HL-60/S4 (cell line): ENCODE data around the gene MTARC2.

Experiments
- in situ Hi-C: fragments of 300-500 bp; cut with MboI; formaldehyde crosslinking; loops from 2 replicates; pipeline ENCODE4 v1.14.3; 2022; ENCODE audit warnings: low sequenced_read_pairs

MTARC2 gene

GRCh38 chr1:220730486-220730885 is 17.6 kb upstream of the MTARC2 start:
- in situ Hi-C loops: loop anchor here (25.0 kb wide), 1 partner anchor 418 kb away; no protein-coding TSS in a partner anchor

- in situ Hi-C loops: loop anchor here (25.0 kb wide), 1 partner anchor 420 kb away; no protein-coding TSS in a partner anchor
These were observed 16.0 kb upstream of the MTARC2 start for GRCh38 chr1:220732137-220732536.

- in situ Hi-C loops: loop anchor here (25.0 kb wide), 1 partner anchor 420 kb away; no protein-coding TSS in a partner anchor
These were observed 15.5 kb upstream of the MTARC2 start for GRCh38 chr1:220732621-220733020.

GRCh38 chr1:220733086-220733601 is 15.0 kb upstream of the MTARC2 start:
- in situ Hi-C loops: loop anchor here (25.0 kb wide), 1 partner anchor 421 kb away; no protein-coding TSS in a partner anchor

- in situ Hi-C loops: loop anchor here (25.0 kb wide), 1 partner anchor 422 kb away; no protein-coding TSS in a partner anchor
These were observed 13.4 kb upstream of the MTARC2 start for GRCh38 chr1:220734571-220735326.

- in situ Hi-C loops: loop anchor here (25.0 kb wide), 1 partner anchor 424 kb away; no protein-coding TSS in a partner anchor
These were observed 11.8 kb upstream of the MTARC2 start for GRCh38 chr1:220736283-220736682.

GRCh38 chr1:220741349-220741748 is 6.8 kb upstream of the MTARC2 start:
- in situ Hi-C loops: loop anchor here (25.0 kb wide), 1 partner anchor 429 kb away; no protein-coding TSS in a partner anchor

GRCh38 chr1:220741825-220742224 is 6.3 kb upstream of the MTARC2 start:
- in situ Hi-C loops: loop anchor here (25.0 kb wide), 1 partner anchor 430 kb away; no protein-coding TSS in a partner anchor

- in situ Hi-C loops: loop anchor here (25.0 kb wide), 1 partner anchor 430 kb away; no protein-coding TSS in a partner anchor
These were observed 5.6 kb upstream of the MTARC2 start for GRCh38 chr1:220742520-220742919.

GRCh38 chr1:220746851-220747250 is 1.3 kb upstream of the MTARC2 start:
- in situ Hi-C loops: loop anchor here (25.0 kb wide), 1 partner anchor 435 kb away; no protein-coding TSS in a partner anchor

GRCh38 chr1:220747437-220748088 is 559 bp upstream of the MTARC2 start:
- in situ Hi-C loops: loop anchor here (25.0 kb wide), 1 partner anchor 435 kb away; no protein-coding TSS in a partner anchor

- in situ Hi-C loops: loop anchor here (25.0 kb wide), 1 partner anchor 437 kb away; no protein-coding TSS in a partner anchor
These were observed 814 bp downstream of the MTARC2 start for GRCh38 chr1:220748936-220749335.

- in situ Hi-C loops: no loop called here
These were observed 2.0 kb downstream of the MTARC2 start for GRCh38 chr1:220750131-220750515.

GRCh38 chr1:220751111-220751510 is 3.0 kb downstream of the MTARC2 start:
- in situ Hi-C loops: no loop called here

- in situ Hi-C loops: no loop called here
These were observed 6.2 kb downstream of the MTARC2 start for GRCh38 chr1:220754212-220754917.

GRCh38 chr1:220754918-220755295 is 6.8 kb downstream of the MTARC2 start:
- in situ Hi-C loops: no loop called here

- in situ Hi-C loops: no loop called here
These were observed 7.2 kb downstream of the MTARC2 start for GRCh38 chr1:220755309-220755708.

GRCh38 chr1:220757441-220757840 is 9.3 kb downstream of the MTARC2 start:
- in situ Hi-C loops: no loop called here

GRCh38 chr1:220759147-220759546 is 11.0 kb downstream of the MTARC2 start:
- in situ Hi-C loops: no loop called here

- in situ Hi-C loops: no loop called here
These were observed 13.7 kb downstream of the MTARC2 start for GRCh38 chr1:220761688-220762427.
